GM23338 (cell line): ENCODE data around the gene PANK4. TPM values are rescaled to one million over a fixed set of nuclear protein-coding genes. Genes with fewer than 3 reads are reported as not detected.

Experiments
- ATAC-seq: fragments of 200-7000 bp; cut with Tn5 transposase; 3 replicates; pipeline ENCODE4 v1.9.1; 2020
- DNase-seq: peaks from one replicate; pipeline ENCODE4 v3.0.0-alpha.2; 2015; ENCODE audit warnings: low spot score
- H2AFZ ChIP-seq: fragments of 200-600 bp; sonication (generic); 2 replicates; pipeline ENCODE4 v1.8.0; 2016; ENCODE audit warnings: antibody characterized with exemption, mild to moderate bottlenecking, moderate library complexity
- H3F3A ChIP-seq: fragments of 200-600 bp; sonication (generic); replicated peaks from 2 replicates; pipeline ENCODE4 v1.8.0; 2017; ENCODE audit warnings: antibody characterized with exemption, mixed run types, low read depth
- H3K27ac ChIP-seq: fragments of 200-600 bp; sonication (generic); 2 replicates; pipeline ENCODE4 v1.6.1; 2016; ENCODE audit warnings: low read depth
- H3K27me3 ChIP-seq: fragments of 200-600 bp; sonication (generic); 2 replicates; pipeline ENCODE4 v1.8.0; 2016; ENCODE audit warnings: mild to moderate bottlenecking, mixed run types, moderate library complexity; ENCODE audit not compliant: insufficient read depth
- H3K36me3 ChIP-seq: fragments of 200-600 bp; sonication (generic); 2 replicates; pipeline ENCODE4 v1.8.0; 2016; ENCODE audit warnings: mild to moderate bottlenecking; ENCODE audit not compliant: insufficient read depth
- H3K4me1 ChIP-seq: fragments of 200-600 bp; sonication (generic); 2 replicates; pipeline ENCODE4 v1.8.0; 2016; ENCODE audit warnings: mild to moderate bottlenecking, moderate library complexity; ENCODE audit not compliant: insufficient read depth
- H3K4me2 ChIP-seq: fragments of 200-600 bp; sonication (generic); 2 replicates; pipeline ENCODE4 v1.7.1; 2017; ENCODE audit warnings: mixed run types
- H3K4me3 ChIP-seq: fragments of 200-600 bp; sonication (generic); 2 replicates; pipeline ENCODE4 v1.6.1; 2016; ENCODE audit warnings: mixed run types
- H3K79me2 ChIP-seq: fragments of 200-600 bp; sonication (generic); replicated peaks from 2 replicates; pipeline ENCODE4 v1.8.0; 2017; ENCODE audit warnings: mild to moderate bottlenecking; ENCODE audit not compliant: insufficient read depth
- H3K9me2 ChIP-seq: fragments of 200-600 bp; sonication (generic); 2 replicates; pipeline ENCODE4 v1.8.0; 2017; ENCODE audit not compliant: insufficient read depth
- H4K20me1 ChIP-seq: fragments of 200-600 bp; sonication (generic); replicated peaks from 2 replicates; pipeline ENCODE4 v1.8.0; 2017; ENCODE audit warnings: mild to moderate bottlenecking; ENCODE audit not compliant: insufficient read depth
- H3K27ac Mint-ChIP-seq: 2 replicates; pipeline ENCODE4 v1.8.0; 2020; ENCODE audit warnings: inconsistent platforms, mild to moderate bottlenecking, moderate library complexity, mixed read lengths
- H3K27me3 Mint-ChIP-seq: 3 replicates; pipeline ENCODE4 v1.8.0; 2022; ENCODE audit warnings: low read depth, mild to moderate bottlenecking, moderate library complexity, mixed read lengths, inconsistent platforms; ENCODE audit not compliant: insufficient read depth, poor library complexity
- H3K36me3 Mint-ChIP-seq: 3 replicates; pipeline ENCODE4 v1.8.0; 2021; ENCODE audit warnings: low read depth, mild to moderate bottlenecking, inconsistent platforms, moderate library complexity, mixed read lengths
- H3K4me1 Mint-ChIP-seq: 3 replicates; pipeline ENCODE4 v1.8.0; 2020; ENCODE audit warnings: mild to moderate bottlenecking, inconsistent platforms, mixed read lengths
- H3K4me3 Mint-ChIP-seq: 3 replicates; pipeline ENCODE4 v1.8.0; 2021; ENCODE audit warnings: moderate library complexity, mild to moderate bottlenecking, inconsistent platforms, mixed read lengths
- H3K9me3 Mint-ChIP-seq: 3 replicates; pipeline ENCODE4 v1.8.0; 2020; ENCODE audit warnings: moderate library complexity, mild to moderate bottlenecking, inconsistent platforms, mixed read lengths
- CREB1 ChIP-seq: fragments of 250-450 bp; sonication (Bioruptor Pico); IDR thresholded peaks from 2 replicates; pipeline ENCODE4 v1.5.0; 2020; ENCODE audit warnings: low read depth, mild to moderate bottlenecking, moderate library complexity
- EZH2phosphoT487 ChIP-seq: fragments of 200-600 bp; sonication (generic); IDR thresholded peaks from one replicate; pipeline ENCODE4 v1.8.1; 2018; ENCODE audit warnings: antibody characterized with exemption; ENCODE audit not compliant: unreplicated experiment
- JUNB ChIP-seq: IDR thresholded peaks from one replicate; pipeline ENCODE4 v1.6.1; 2016; ENCODE audit warnings: antibody characterized with exemption; ENCODE audit not compliant: unreplicated experiment
- NANOG ChIP-seq: IDR thresholded peaks from 2 replicates; pipeline ENCODE4 v1.6.1; 2016; ENCODE audit warnings: antibody characterized with exemption, borderline replicate concordance
- ZNF114 ChIP-seq: fragments of 250-450 bp; sonication (Bioruptor Pico); IDR thresholded peaks from 2 replicates; pipeline ENCODE4 v1.5.0; 2020; ENCODE audit warnings: mild to moderate bottlenecking, moderate library complexity
- ZNF331 ChIP-seq: fragments of 250-450 bp; sonication (Bioruptor Pico); IDR thresholded peaks from 2 replicates; pipeline ENCODE4 v1.5.0; 2020; ENCODE audit warnings: low read depth, mild to moderate bottlenecking, moderate library complexity
- polyA plus RNA-seq: library from polyadenylated mRNA; unstranded; fragments of >200 nt; fragmentation: Nextera tagmentation; extraction: Ambion mirVana; gene quantifications from 2 replicates; pipeline ENCODE4 v1.2.1, GENCODE V29; 2016
- total RNA-seq: library from RNA; depleted of rRNA; stranded (reverse); fragments of >200 nt; shearing (Covaris generic); gene quantifications from 2 replicates; pipeline ENCODE4 v1.2.3, GENCODE V29; 2014
- TF ChIP-seq, protein P1 (sequence below): IDR thresholded peaks from one replicate; pipeline ENCODE4 v1.6.1; 2018; ENCODE audit warnings: antibody characterized with exemption; ENCODE audit not compliant: unreplicated experiment
- TF ChIP-seq, protein P2 (sequence below): IDR thresholded peaks from 2 replicates; pipeline ENCODE4 v1.6.1; 2016; ENCODE audit warnings: antibody characterized with exemption
- TF ChIP-seq, protein P3 (sequence below), 2 experiments: fragments of 200-600 bp in 1 of 2; sonication (generic) in 1 of 2; conservative IDR thresholded peaks; 2 replicates each; pipeline versions ENCODE4 v1.5.1 to v1.6.1; 2016 to 2017; ENCODE audit warnings: antibody characterized with exemption in 2 of 2, low read depth in 2 of 2, mild to moderate bottlenecking in 2 of 2, moderate library complexity in 1 of 2

PANK4 gene
- total and polyA plus RNA-seq, 2 experiments from 2014 or later: 25.8 to 43.7 TPM

DNA sequence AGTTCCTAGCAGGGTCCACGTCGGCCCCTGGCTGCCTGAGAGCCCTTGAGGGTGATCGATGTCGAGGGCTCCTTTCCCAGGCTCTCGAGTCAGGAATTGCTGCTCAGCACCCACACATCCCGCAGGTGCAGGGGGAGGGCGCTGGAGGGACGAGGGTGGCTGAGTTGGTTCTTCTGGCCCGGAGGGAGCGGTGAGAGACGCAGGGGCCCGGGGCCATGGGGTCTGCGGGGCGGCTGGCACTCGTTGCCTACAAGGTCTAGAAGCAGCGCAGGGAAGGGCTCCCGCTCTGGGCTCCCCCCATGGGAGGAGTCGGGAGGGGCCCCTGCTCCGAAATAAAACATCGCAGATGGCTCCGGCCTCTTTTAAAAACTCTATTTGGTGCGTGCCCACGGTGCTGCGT lies 18.2 kb downstream of the PANK4 start:
- Histone ChIP-seq H4K20me1 (no peaks in the 10 kb centered on the region; the same call in 1 of the 2 replicates), H2AFZ (no peak overlapping the region)
- no peaks in the 10 kb centered on the region for H3K4me1 Mint-ChIP-seq

More for the DNA sequence above, 18.2 kb downstream of the PANK4 start:
- Mint-ChIP-seq H3K27ac (no peak overlapping the region), H3K9me3 (no peaks in the 10 kb centered on the region), H3K36me3 (peaks cover 16% of the 10 kb centered on the region), H3K4me3 (no peak overlapping the region), H3K27me3 (peaks cover 3% of the 10 kb centered on the region)
- TF ChIP-seq ZNF331 (CRISPR knock-in tag) (no peak), CREB1 (no peak), NANOG (no peak), JUNB (no peak), ZNF114 (CRISPR knock-in tag) (no peak), EZH2phosphoT487 (no peak)
- TF ChIP-seq, protein P1, sequence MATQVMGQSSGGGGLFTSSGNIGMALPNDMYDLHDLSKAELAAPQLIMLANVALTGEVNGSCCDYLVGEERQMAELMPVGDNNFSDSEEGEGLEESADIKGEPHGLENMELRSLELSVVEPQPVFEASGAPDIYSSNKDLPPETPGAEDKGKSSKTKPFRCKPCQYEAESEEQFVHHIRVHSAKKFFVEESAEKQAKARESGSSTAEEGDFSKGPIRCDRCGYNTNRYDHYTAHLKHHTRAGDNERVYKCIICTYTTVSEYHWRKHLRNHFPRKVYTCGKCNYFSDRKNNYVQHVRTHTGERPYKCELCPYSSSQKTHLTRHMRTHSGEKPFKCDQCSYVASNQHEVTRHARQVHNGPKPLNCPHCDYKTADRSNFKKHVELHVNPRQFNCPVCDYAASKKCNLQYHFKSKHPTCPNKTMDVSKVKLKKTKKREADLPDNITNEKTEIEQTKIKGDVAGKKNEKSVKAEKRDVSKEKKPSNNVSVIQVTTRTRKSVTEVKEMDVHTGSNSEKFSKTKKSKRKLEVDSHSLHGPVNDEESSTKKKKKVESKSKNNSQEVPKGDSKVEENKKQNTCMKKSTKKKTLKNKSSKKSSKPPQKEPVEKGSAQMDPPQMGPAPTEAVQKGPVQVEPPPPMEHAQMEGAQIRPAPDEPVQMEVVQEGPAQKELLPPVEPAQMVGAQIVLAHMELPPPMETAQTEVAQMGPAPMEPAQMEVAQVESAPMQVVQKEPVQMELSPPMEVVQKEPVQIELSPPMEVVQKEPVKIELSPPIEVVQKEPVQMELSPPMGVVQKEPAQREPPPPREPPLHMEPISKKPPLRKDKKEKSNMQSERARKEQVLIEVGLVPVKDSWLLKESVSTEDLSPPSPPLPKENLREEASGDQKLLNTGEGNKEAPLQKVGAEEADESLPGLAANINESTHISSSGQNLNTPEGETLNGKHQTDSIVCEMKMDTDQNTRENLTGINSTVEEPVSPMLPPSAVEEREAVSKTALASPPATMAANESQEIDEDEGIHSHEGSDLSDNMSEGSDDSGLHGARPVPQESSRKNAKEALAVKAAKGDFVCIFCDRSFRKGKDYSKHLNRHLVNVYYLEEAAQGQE: no peak
- TF ChIP-seq, protein P2, sequence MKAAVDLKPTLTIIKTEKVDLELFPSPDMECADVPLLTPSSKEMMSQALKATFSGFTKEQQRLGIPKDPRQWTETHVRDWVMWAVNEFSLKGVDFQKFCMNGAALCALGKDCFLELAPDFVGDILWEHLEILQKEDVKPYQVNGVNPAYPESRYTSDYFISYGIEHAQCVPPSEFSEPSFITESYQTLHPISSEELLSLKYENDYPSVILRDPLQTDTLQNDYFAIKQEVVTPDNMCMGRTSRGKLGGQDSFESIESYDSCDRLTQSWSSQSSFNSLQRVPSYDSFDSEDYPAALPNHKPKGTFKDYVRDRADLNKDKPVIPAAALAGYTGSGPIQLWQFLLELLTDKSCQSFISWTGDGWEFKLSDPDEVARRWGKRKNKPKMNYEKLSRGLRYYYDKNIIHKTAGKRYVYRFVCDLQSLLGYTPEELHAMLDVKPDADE: no peak
- TF ChIP-seq, protein P3, sequence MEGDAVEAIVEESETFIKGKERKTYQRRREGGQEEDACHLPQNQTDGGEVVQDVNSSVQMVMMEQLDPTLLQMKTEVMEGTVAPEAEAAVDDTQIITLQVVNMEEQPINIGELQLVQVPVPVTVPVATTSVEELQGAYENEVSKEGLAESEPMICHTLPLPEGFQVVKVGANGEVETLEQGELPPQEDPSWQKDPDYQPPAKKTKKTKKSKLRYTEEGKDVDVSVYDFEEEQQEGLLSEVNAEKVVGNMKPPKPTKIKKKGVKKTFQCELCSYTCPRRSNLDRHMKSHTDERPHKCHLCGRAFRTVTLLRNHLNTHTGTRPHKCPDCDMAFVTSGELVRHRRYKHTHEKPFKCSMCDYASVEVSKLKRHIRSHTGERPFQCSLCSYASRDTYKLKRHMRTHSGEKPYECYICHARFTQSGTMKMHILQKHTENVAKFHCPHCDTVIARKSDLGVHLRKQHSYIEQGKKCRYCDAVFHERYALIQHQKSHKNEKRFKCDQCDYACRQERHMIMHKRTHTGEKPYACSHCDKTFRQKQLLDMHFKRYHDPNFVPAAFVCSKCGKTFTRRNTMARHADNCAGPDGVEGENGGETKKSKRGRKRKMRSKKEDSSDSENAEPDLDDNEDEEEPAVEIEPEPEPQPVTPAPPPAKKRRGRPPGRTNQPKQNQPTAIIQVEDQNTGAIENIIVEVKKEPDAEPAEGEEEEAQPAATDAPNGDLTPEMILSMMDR (conservative IDR thresholded peaks at IDR 0.05; ENCODE audit: low read depth in 2 of 2): no peak
- DNase-seq (no peak), ATAC-seq (no peak)
- H3K4me2 ChIP-seq: no peak overlapping the region
- no peaks in the 10 kb centered on the region; the same call in 1 of the 2 replicates for H3K36me3 ChIP-seq
- no peaks in the 10 kb centered on the region for H3F3A ChIP-seq
- H3K9me2 ChIP-seq: no peaks in the 10 kb centered on the region
- no peaks in the 10 kb centered on the region for H3K4me1 ChIP-seq
- no peaks in the 10 kb centered on the region for H3K79me2 ChIP-seq
- no peak overlapping the region for H3K27ac ChIP-seq
- H3K27me3 ChIP-seq: no peaks in the 10 kb centered on the region
- no peak overlapping the region for H3K4me3 ChIP-seq
